Activated CD4-positive, alpha-beta T cell treated with anti-CD3 and anti-CD28 coated beads for 48 hours (primary cell): ENCODE results near the gene SIT1.
"Not testable (repeated sequence)": the region's sequence is repeated elsewhere in the genome, so short reads cannot be mapped to it uniquely, and the experiment has no call there.

Experiments
- DNase-seq: peaks from one replicate; pipeline ENCODE4 v3.0.0-alpha.2; 2020

Gene SIT1

DNA sequence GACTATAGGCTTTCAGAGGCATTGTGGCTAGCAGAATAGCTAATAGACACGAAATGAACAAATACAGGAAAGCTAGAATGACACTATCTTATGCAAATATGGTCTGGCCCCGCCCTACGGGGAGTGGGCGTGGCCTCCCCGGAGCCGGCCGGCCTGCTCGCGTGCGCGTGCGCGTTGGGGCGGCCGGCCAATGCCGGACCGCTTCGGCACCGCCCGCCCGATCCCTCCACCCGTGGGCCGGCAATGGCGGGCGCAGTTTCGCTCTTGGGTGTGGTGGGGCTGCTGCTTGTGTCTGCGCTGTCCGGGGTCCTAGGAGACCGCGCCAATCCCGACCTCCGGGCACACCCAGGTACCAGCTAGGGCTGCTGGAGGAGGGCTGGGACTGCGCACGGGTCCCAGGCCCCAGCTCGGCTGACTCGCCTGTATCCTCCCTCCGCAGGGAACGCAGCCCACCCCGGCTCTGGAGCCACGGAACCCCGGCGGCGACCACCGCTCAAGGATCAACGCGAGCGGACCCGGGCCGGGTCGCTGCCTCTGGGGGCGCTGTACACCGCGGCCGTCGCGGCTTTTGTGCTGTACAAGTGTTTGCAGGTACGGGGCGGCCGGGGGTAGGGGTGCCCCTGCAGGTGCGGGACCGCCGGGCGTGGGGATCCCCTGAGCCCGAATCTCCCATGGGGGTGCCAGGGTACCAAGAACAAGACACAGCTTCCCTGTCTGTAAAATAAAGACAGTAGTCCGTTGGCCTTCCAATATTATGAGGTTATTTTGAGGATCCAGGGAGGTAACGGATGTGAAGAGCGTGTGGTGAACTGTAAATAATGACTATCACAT, 7.6 kb upstream of the SIT1 start, which contains the start of gene CCDC107:
Gene CCDC107, plus strand, starts transcription at position 156 of the 831 bp plus-strand sequence. Its CDS starts 88 bp downstream, at position 244.
- DNase-seq: peak; percentile 84

DNA sequence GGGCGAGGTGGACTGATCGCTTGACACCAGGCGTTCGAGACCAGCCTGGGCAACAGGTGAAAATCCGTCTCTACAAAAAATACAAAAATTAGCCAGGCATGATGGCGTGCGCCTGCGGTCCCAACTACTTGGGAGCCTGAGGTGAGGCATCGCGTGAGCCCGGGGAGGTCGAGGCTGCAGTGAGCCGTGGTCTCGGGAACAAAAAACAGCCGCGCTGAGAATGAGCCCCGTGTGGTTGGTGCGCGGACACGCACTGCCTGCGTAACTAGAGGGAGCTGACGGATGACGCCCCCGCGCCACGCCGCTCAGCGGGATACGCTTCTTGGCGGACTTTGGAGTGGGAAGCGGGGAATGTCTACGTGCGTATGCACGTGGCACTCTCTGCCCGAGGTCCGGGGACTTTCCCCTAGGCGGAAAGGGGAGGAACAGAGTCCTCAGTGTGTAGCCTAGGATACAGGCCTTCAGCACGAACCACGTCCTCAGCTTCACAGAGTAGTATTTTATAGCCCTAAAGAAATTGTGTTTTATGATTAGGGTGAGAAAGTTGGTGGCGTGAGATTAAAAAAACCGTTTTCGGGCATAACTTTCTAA, 6.9 kb upstream of the SIT1 start, which contains the start of gene RMRP:
Gene RMRP, minus strand, starts transcription at position 474 of the 591 bp plus-strand sequence.
- peak; percentile 98 for DNase-seq

DNA sequence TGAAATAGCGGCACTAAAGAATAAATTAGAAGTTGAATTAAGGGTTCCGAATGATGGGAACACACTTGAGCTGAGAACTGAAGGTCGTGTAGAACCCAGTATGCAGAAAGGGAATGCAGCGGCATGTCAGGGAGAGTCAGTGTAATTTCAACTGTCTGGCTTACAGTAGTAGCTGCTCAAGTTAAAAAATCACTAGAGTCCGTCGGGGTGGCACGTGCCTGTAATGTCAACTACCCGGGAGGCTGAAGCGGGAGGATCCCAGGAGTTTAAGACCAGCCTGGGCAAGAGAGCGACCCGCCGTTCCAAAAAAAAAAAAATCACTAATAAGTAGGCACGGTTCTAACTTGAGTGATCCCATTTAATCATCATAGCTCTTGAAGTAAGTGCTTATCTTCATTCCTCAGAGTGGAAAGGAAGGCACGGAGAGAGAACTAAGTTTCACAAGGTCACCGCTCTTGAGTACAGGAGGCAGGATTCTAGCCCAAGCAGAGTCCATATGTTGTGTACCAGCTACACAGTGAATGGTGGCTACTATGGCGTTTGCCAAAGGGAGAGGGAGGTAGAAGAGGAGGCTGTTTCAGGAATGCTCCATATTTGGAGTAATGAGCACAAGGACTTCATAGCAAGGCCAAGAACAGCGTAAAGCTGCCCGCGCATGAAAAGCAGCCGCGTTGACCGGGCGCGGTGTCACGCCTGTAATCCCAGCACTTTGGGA, 6.3 kb upstream of the SIT1 start:
- DNase-seq: no peak

DNA sequence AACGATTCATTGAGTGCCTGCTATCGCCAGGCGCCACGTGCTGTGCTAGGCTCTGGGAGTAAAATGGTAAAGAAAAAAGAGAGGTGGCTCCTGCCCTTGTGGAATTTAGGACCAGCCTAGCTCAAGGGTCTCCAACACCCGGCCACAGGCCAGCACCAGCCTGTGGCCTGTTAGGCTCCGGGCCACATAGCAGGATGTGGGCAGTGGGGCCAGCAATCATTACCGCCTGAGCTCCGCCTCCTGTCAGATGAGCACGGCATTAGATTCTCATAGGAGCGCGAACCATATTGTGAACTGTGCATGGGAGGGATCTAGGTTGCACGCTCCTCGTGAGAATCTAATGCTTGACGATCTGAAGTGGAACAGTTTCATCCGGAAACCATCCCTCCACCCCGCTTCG, 5.6 kb upstream of the SIT1 start:
- no peak for DNase-seq

DNA sequence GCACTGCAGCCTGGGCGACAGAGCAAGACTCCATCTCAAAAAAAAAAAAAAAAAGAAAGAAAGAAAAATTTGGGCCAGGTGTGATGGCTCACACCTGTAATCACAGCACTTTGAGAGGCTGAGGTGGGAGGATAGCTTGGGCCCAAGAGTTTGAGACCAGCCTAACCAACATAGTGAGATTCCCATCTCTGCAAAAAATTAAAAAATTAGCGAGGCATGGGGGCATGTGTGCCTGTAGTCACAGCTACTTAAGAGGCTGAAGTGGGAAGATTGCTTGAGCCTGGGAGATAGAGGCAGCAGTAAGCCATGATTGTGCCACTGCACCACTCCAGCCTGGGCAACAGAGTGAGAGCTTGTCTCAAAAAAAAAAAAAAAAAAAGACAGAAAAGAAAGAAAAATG, 2.9 kb upstream of the SIT1 start:
- DNase-seq: no peak

DNA sequence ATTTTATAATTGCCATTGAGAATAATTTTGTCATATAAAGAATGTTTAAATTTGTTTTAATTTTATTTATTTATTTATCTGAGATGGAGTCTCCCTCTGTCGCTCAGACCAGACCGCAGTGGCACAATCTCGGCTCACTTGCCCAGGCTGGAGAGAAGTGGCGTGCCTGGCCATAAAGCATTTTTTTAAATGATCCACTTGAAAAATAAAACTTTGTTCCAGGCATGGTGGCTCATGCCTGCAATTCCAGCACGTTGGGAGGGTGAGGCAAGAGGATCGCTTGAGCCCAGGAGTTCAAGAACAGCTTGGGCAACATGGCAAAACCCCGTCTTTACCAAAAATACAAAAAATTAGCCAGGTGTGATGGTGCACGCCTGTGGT, 2.1 kb upstream of the SIT1 start:
- no peak for DNase-seq

DNA sequence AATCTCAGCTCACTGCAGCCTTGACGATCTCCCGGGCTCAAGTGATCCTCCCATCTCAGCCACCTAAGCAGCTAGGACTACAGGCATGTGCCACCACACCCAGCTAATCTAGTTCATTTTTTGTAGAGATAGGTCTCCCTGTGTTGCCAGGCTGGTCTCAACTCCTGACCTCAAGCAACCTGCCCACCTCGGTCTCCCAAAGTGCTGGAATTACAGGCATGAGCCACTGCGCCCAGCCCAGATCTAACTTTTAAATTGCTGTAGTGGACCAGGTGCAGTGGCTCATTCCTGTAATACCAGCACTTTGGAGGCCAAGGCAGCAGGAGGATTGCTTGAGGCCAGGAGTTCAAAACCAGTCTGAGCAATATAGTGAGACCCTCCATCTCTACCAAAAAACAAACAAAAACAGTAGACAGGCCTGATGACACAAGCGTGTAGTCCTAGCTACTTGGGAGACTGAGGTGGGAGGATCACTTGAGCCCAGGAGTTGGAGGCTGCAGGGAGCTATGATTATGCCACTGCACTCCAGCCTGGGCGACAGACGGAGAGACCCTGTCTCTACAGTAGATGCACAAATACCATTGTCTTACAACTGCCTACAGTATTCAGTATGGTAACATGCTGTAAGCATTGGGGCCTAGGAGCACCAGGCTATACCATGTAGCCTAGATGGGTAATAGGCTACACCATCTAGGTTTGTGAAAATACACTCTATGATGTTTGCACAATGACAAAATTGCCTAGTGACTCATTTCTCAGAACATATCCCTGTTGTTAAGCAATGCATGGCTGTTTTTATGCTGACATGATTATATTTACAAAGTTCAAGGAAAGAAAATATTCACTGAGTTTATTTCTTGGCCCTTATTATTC, 1.5 kb upstream of the SIT1 start:
- DNase-seq: no peak

DNA sequence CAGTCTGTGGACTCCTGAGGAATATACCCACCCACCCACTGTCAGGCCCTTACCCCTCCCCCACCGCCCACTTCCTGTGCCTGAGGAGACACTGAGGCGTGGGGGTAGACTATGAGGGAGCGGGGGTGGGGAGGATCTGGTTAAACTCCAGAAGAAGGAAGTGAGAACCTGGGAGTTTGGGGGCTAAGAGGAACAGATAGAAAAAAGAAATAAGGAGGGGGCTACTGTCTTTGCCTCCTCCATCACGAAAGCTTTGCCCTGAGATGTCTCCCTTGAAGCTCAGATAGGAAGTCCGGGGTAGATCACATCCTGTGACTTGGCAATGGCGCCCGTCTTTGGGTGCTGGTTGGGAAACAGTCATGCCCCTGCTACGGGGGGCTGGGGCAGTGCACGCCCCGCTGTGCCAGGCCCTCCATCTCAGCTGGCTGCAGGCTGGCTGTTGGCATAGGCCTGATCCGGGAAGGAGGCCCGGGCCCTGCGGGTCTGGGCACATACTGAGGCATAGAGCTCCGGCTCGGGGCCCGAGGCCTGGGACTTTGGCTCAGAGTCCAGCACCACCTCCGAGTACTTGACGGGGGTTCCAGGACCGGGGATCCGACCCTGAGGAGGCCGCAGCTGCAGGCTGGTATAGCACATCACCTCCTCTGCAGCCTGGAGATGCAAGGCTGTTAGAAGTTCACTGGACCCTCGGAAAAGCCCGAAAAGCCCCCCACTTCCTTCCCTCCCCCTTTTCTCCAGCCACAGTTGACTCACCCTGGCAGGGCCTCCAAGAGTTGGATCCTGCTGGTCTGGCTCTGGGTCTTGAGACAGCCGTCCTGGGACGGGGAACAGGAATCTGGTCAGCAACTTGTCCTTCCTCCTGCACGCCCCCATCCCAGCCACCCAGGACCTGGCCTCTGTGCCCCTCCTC, 1.0 kb downstream of the SIT1 start:
- DNase-seq: peak; percentile 58

DNA sequence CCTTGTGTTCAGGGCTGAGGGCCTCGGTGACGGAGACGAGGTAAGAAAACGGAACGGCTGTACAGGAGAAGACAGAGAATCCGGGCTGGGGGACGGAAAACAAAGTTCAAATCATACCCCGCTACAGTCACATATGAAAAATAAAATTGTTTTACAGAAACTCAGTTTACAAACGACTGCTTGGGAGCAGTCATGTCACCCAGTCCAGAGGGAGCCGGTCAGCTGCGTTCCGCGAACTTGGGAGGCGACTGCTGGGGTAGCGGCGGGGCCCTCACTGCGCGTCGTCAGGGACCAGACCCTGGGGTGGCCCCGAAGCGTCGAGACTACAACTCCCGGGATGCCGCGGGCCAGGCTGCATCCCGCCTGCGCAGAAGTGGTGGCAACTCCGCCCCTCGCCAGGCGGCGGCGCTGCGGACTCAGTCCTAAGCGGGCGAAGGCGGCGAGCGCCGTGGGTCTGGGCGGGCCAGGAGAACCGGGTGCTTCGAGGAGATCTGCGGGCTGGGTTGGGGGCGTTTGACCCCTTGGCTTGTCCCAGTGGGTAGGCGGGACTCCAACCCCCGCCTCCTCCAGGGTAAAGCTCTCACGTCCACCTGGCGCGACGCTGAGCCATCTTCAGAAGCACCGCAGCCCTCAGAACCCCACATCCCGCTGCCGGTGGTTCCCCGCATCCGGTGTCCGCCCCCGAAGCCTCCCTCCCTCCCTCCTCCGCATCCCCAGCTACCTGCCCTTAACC, 4.0 kb downstream of the SIT1 start:
- peak; percentile 95 for DNase-seq

DNA sequence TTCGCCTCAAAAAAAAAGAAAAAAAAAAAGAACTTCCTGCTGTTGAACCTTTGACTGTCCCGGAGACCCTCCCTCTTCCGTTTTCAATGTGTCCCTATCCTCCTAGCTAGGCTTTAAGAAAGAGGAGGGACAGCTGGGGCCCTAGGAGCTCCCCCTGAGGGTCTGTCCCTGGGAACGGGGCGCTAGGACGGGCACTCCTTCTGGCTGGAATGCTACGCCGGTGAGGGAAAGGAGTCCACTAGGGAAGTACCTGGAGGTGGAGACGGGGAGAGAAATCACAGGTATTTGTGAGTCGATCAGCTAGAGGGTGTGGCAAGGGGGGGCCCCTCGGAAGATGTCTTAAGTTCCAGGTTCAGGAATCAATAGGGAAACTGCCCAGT, 4.6 kb downstream of the SIT1 start:
- no peak for DNase-seq

DNA sequence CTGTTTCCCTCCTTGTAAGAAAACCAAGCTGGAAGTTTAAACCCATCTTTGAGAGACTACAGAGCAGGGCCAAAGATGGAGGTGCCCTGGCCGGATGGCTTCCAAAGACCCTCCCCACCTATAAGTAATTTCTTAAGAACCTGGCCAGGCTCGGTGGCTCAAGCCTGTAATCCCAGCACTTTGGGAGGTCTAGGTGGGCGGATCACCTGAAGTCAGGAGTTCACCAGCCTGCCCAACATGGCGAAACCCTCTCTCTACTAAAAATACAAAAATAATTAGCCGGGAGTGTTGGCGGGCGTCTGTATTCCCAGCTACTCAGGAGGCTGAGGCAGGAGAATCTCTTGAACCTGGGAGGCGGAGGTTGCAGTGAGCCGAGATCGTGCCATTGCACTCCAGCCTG, 5.0 kb downstream of the SIT1 start:
- DNase-seq: not testable (repeated sequence)

DNA sequence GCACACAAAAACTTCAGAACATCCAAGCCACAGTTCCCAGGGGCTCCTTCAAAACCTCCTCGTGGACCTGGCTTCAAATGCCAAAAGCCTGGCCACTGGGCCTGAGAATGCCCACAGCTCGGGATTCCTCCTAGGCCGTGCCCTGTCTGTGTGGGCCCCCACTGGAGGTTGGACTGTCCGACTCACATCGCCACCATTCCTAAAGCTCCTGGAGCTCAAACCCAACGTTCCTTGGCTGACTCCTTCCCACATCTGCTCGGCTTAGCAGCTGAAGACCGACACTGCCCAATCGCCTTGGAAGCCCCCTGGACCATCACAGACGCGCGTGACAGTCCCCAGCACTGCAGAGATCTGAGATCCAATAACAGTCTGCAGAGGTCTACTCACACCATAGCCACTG, 7.7 kb downstream of the SIT1 start:
- DNase-seq: no peak

DNA sequence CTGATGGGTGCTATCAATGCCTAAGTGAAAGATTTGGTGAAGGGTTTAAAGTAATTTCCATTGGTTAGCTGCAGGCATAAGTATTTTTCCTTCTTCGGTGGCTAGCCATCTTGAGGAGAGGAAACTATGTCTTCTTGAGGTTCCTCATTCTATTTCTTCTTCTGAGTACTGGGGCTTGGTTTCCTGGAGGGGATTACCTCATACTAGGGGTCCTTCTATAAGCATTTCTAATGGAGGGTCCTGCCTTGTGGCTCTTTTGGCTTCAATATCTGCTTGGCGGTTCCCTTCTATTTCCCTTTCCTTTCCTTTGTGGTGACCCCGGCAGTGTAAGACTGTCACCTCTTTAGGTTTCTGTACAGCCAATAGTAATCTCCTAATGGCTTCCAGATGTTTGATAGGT, 9.3 kb downstream of the SIT1 start:
- DNase-seq: not testable (repeated sequence)

DNA sequence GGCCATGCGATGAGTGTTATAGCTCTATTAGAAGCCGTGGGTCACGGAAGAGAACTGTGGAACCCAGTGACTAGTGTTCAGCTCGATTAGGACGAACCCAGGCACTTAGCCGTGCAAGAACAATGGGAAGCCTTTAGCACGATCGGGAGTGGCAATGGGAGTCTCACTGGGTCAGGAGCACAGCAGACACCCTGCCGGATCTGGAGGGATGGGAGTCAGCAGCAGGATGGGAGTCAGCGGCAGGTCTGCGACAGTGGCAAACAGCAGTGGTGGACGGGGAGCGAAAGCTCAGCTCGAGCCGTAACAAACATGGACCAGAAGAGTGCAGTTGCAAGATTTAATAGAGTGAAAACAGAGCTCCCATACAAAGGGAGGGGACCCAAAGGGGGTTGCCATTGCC, 10.3 kb downstream of the SIT1 start:
- DNase-seq: not testable (repeated sequence)

DNA sequence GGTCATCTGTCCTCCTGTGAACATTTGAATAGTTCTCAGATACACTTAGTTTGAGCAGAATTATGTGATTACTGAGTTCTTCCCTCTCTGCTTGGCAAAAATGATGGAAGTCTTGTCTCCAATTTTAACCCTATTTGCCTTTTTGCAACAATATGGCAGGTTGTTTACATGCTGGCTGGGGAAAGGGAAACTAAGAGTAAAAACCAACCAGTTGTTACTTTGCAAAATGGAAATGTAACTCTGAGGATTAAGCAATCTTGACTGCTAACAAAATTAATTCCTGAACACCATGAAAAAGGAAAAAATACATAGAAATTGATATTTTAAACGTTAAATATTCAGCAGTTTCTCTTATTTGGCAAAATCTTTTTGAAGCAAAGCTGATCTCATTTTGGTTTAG, 11.1 kb downstream of the SIT1 start:
- no peak for DNase-seq

DNA sequence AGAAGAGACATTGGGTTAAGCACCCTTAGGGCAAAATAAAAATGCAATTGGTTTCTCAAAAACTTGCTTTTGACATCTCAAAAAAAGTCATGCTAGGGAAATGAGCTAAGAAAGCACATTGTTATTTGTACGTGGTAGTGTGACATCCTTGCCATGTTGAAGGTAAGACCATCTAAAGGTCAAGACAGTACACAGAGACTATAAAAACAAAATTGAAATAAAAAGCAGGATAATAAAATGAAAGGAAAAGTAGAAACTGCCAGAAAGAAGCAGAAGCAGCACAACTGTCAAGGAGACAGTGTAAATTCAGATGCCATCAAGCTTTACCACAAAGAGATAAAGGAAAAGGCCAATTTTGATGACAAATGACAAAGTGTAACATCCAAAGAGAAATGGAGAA, 11.5 kb downstream of the SIT1 start:
- DNase-seq: not testable (repeated sequence)

DNA sequence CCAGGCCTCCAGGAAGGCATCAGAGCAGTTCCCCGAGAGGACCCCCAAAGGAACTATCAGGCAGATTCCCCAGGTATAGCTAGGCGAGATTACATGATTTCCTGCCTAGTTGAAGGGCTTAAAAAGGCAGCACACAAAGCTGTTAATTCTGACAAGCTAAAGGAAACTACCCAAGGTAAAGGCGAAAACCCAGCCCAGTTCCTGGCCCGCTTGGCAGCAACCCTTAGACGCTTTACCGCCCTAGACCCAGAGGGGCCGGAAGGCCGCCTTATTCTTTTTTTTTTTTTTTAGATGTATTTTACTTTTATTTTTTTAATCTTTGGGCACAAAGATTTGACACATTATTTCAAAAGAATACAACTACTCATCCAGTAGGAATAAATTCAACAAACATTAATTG, 12.0 kb downstream of the SIT1 start:
- DNase-seq: not testable (repeated sequence)

DNA sequence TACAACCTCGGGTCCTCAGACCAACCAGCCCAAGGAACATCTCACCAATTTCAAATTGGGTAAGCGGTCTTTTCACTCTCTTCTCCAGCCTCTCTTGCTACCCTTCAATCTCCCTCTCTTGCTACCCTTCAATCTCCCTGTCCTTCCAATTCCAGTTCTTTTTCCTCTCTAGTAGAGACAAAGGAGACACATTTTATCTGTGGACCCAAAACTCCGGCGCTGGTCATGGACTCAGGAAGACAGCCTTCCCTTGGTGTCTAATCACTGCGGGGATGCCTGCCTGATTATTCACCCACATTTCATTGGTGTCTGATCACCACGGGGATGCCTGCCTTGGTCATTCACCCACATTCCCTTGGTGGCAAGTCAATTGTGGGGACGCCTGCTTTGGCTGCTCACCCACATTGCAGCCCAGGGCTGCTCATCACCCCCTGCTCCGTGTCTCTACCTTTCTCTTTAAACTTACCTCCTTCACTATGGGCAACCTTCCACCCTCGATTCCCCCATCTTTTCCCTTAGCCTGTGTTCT, 13.2 kb downstream of the SIT1 start:
- DNase-seq: not testable (repeated sequence)

DNA sequence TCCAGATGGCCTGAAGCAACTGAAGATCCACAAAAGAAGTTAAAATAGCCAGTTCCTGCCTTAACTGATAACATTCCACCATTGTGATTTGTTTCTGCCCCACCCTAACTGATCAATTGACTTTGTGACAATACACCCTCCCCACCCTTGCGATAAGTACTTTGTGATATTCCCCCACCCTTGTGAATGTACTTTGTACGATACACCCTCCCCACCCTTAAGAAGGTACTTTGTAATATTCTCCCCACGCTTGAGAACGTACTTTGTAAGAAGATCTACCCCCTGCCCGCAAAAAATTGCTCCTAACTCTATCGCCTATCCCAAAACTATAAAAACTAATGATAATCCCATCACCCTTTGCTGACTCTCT, 13.9 kb downstream of the SIT1 start:
- DNase-seq: not testable (repeated sequence)

DNA sequence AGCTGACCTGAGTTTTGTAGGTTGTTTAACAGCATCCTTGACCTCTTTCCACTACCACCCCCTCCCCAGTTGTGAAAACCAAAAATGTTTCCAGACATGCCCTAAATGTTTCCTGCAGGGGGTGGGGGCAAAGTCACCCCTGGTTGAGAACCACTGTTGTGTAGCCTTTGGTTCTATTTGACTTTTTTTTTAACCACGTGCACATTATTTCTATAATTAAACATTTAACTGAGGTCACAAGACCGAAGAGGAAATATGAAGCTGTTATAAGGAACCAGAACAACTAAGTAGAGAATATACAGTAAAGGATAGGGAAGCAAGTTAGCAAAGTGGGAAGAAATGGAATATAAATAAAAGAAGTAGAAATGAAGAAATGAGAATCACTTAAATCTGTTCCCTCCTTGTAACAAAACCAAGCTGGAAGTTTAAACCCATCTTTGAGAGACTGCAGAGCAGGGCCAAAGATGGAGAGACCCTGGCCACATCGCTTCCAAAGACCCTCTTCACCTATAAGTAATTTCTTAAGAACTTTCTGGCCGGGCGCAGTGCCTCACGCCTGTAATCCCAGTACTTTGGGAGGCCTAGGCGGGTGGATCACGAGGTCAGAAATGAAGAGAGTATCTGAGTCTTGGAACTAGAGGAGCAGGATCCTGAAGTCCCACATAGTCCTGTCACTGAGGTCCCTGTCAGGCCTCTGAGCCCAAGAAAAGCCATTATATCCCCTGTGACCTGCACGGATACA, 14.4 kb downstream of the SIT1 start:
- no peak for DNase-seq
